GM12872 (cell line): ENCODE measurements around the gene CD300C.

ENCODE experiments used
- CTCF ChIP-seq: IDR thresholded peaks from 3 replicates; pipeline ENCODE4 v1.5.1; 2011; ENCODE audit warnings: low read depth, mild to moderate bottlenecking, low read length, moderate library complexity; ENCODE audit not compliant: insufficient read depth

Gene CD300C

GRCh38 chr17:74555427-74555940 lies 9.6 kb upstream of the CD300C start:
- no peak for TF ChIP-seq CTCF

GRCh38 chr17:74554909-74555308 lies 9.0 kb upstream of the CD300C start:
- TF ChIP-seq CTCF = no peak

- no peak for TF ChIP-seq CTCF
These were observed 6.1 kb upstream of the CD300C start for GRCh38 chr17:74552037-74552436.

- TF ChIP-seq CTCF = no peak
These were observed 4.7 kb upstream of the CD300C start for GRCh38 chr17:74550602-74551001.

GRCh38 chr17:74549343-74549742 lies 3.4 kb upstream of the CD300C start:
- TF ChIP-seq CTCF = no peak

- no peak for TF ChIP-seq CTCF
These were observed 1.8 kb upstream of the CD300C start for GRCh38 chr17:74547736-74548135.

- TF ChIP-seq CTCF = no peak
These were observed 1.3 kb upstream of the CD300C start for GRCh38 chr17:74547264-74547663.

GRCh38 chr17:74546586-74546985 lies 671 bp upstream of the CD300C start:
- TF ChIP-seq CTCF = no peak
